HCT116 (cell line): ENCODE results near the gene RALGPS1. TPM values are rescaled to one million over a fixed set of nuclear protein-coding genes. Genes with fewer than 3 reads are reported as not detected.

Experiments used
- ATAC-seq: fragments of 200-7000 bp; cut with Tn5 transposase; 2 replicates; pipeline ENCODE4 v1.9.1; 2020; ENCODE audit warnings: mild to moderate bottlenecking, moderate library complexity
- BruUV-seq: library from RNA; stranded (reverse); fragments of 400-500 nt; replicated peaks from 2 replicates; lab custom pipeline; 2021; lab: Mats Ljungman, UMichigan
- CTCF ChIA-PET: fragments of 300-600 bp; sonication (Branson Sonifier 250); formaldehyde crosslinking; loops from one replicate; lab custom pipeline; 2021; ENCODE audit warnings: antibody characterized with exemption; lab: Charles Lee
- POLR2A ChIA-PET: fragments of 300-600, 350-600 bp; sonication (Branson Sonifier 250); formaldehyde crosslinking; loops from one replicate; lab custom pipeline; 2021; ENCODE audit warnings: antibody characterized with exemption; lab: Charles Lee
- RAD21 ChIA-PET, 2 experiments: fragments of 300-600 bp; sonication (Branson Sonifier 250); formaldehyde crosslinking; loops; one replicate each; lab custom pipeline; 2023; ENCODE audit warnings: low total read pairs in 2 of 2; ENCODE audit not compliant: uncharacterized antibody in 2 of 2, unreplicated experiment in 2 of 2, low non-redundant PET in 1 of 2; lab: Charles Lee
- DNase-seq: peaks from one replicate; pipeline ENCODE4 v3.0.0-alpha.2; 2010; ENCODE audit warnings: low read depth, low spot score
- H2AFZ ChIP-seq: fragments of 200-600 bp; shearing (Covaris generic), sonication (generic); 2 replicates; pipeline ENCODE4 v1.6.1; 2017; ENCODE audit warnings: low read depth, mixed run types, mixed read lengths, antibody characterized with exemption, low read length; ENCODE audit not compliant: poor library complexity, severe bottlenecking
- H3K27ac ChIP-seq: 2 replicates; pipeline ENCODE4 v1.5.1; 2012; ENCODE audit warnings: low read depth, low read length
- H3K27me3 ChIP-seq: fragments of 200-600 bp; sonication (generic); 2 replicates; pipeline ENCODE4 v1.6.1; 2016; ENCODE audit warnings: mixed run types, low read length, mixed read lengths; ENCODE audit not compliant: insufficient read depth
- H3K36me3 ChIP-seq, 2 experiments: fragments of 200-500 bp in 1 of 2; fragments of 200-600 bp in 1 of 2; sonication (Bioruptor generic) in 1 of 2; sonication (generic) in 1 of 2; 2 replicates each; pipeline versions ENCODE4 v1.5.1 to v1.6.1; 2014 to 2016; ENCODE audit warnings: low read length in 2 of 2, inconsistent platforms in 1 of 2, mixed read lengths in 1 of 2, mixed run types in 1 of 2; ENCODE audit not compliant: insufficient read depth in 2 of 2, control insufficient read depth in 1 of 2
- H3K4me1 ChIP-seq, 2 experiments: fragments of 200-600 bp in 1 of 2; sonication (generic) in 1 of 2; 2 replicates each; pipeline versions ENCODE4 v1.5.1 to v1.6.1; 2012 to 2017; ENCODE audit warnings: low read length in 2 of 2, inconsistent platforms in 1 of 2, mild to moderate bottlenecking in 1 of 2, mixed read lengths in 1 of 2, mixed run types in 1 of 2, moderate library complexity in 1 of 2; ENCODE audit not compliant: insufficient read depth in 2 of 2, control insufficient read depth in 1 of 2
- H3K4me2 ChIP-seq: fragments of 200-600 bp; sonication (generic); 2 replicates; pipeline ENCODE4 v1.6.1; 2017; ENCODE audit warnings: mixed run types, low read length, mixed read lengths
- H3K4me3 ChIP-seq, 2 experiments: fragments of 200-600 bp in 1 of 2; sonication (generic) in 1 of 2; replicated peaks in 1 of 2; 2 replicates each; pipeline ENCODE4 v1.5.1; 2011 to 2016; ENCODE audit warnings: low read length in 2 of 2, control low read depth in 1 of 2, low read depth in 1 of 2, mild to moderate bottlenecking in 1 of 2, mixed read lengths in 1 of 2, mixed run types in 1 of 2
- H3K79me2 ChIP-seq: fragments of 200-600 bp; sonication (generic); 2 replicates; pipeline ENCODE4 v1.6.1; 2017; ENCODE audit warnings: mild to moderate bottlenecking, mixed run types, low read length, moderate library complexity, mixed read lengths; ENCODE audit not compliant: insufficient read depth
- H3K9ac ChIP-seq: fragments of 200-600 bp; sonication (generic); 2 replicates; pipeline ENCODE4 v1.6.1; 2016; ENCODE audit warnings: low read length, mixed read lengths
- H3K9me2 ChIP-seq: fragments of 200-600 bp; sonication (generic), shearing (Covaris generic); 2 replicates; pipeline ENCODE4 v1.6.1; 2017; ENCODE audit warnings: mixed run types, mild to moderate bottlenecking, moderate library complexity; ENCODE audit not compliant: insufficient read depth
- H3K9me3 ChIP-seq, 2 experiments: fragments of 200-500 bp in 1 of 2; fragments of 200-600 bp in 1 of 2; sonication (Bioruptor generic) in 1 of 2; sonication (generic) in 1 of 2; 2 replicates each; pipeline ENCODE4 v1.6.1; 2014 to 2017; ENCODE audit warnings: low read length in 2 of 2, mixed read lengths in 2 of 2, inconsistent platforms in 1 of 2, low read depth in 1 of 2, mild to moderate bottlenecking in 1 of 2, mixed run types in 1 of 2, moderate library complexity in 1 of 2; ENCODE audit not compliant: control insufficient read depth in 1 of 2, insufficient read depth in 1 of 2
- H4K20me1 ChIP-seq: fragments of 200-600 bp; sonication (generic), shearing (Covaris generic); 2 replicates; pipeline ENCODE4 v1.6.1; 2017; ENCODE audit warnings: mixed run types, mild to moderate bottlenecking, moderate library complexity; ENCODE audit not compliant: insufficient read depth
- CBX3 ChIP-seq: IDR thresholded peaks from 2 replicates; pipeline ENCODE4 v1.6.1; 2012; ENCODE audit warnings: low read depth
- CEBPB ChIP-seq: IDR thresholded peaks from 2 replicates; pipeline ENCODE4 v1.6.1; 2012; ENCODE audit warnings: low read depth
- EGR1 ChIP-seq: IDR thresholded peaks from 2 replicates; pipeline ENCODE4 v1.6.1; 2012; ENCODE audit warnings: low read depth
- ELF1 ChIP-seq: IDR thresholded peaks from 2 replicates; pipeline ENCODE4 v1.6.1; 2012; ENCODE audit warnings: low read depth, borderline replicate concordance
- EZH2 ChIP-seq: fragments of 200-600 bp; sonication (generic); IDR thresholded peaks from 2 replicates; pipeline ENCODE4 v1.6.1; 2017; ENCODE audit warnings: antibody characterized with exemption, mixed run types
- EZH2phosphoT487 ChIP-seq: fragments of 200-600 bp; IDR thresholded peaks from 2 replicates; pipeline ENCODE4 v1.6.1; 2018; ENCODE audit warnings: antibody characterized with exemption, borderline replicate concordance
- JUND ChIP-seq: IDR thresholded peaks from 2 replicates; pipeline ENCODE4 v1.6.1; 2012
- POLR2A ChIP-seq: IDR thresholded peaks from 2 replicates; pipeline ENCODE4 v1.7.0; 2011; ENCODE audit warnings: borderline replicate concordance; ENCODE audit not compliant: insufficient read depth, insufficient read length; ENCODE audit errors: extremely low read depth
- POLR2AphosphoS5 ChIP-seq: IDR thresholded peaks from 2 replicates; pipeline ENCODE4 v1.6.1; 2011; ENCODE audit warnings: mild to moderate bottlenecking, low read depth, low read length, moderate library complexity
- RAD21 ChIP-seq: IDR thresholded peaks from 2 replicates; pipeline ENCODE4 v1.6.1; 2012; ENCODE audit warnings: low read depth, mild to moderate bottlenecking
- SIN3A ChIP-seq: IDR thresholded peaks from 2 replicates; pipeline ENCODE4 v1.6.1; 2012; ENCODE audit warnings: low read depth
- SP1 ChIP-seq: IDR thresholded peaks from 2 replicates; pipeline ENCODE4 v1.6.1; 2012; ENCODE audit warnings: low read depth
- SRF ChIP-seq: IDR thresholded peaks from 2 replicates; pipeline ENCODE4 v1.6.1; 2012; ENCODE audit warnings: low read depth
- TCF7L2 ChIP-seq: IDR thresholded peaks from 2 replicates; pipeline ENCODE4 v1.7.0; 2011; ENCODE audit warnings: borderline replicate concordance, inconsistent platforms; ENCODE audit not compliant: insufficient read depth, insufficient read length; ENCODE audit errors: extremely low read depth
- ZFX ChIP-seq: fragments of 450-650 bp; IDR thresholded peaks from 2 replicates; pipeline ENCODE4 v1.6.1; 2017
- ZNF274 ChIP-seq: fragments of 200-500 bp; sonication (Bioruptor generic); IDR thresholded peaks from 2 replicates; pipeline ENCODE4 v1.6.1; 2014; ENCODE audit warnings: mild to moderate bottlenecking, low read depth, low read length, inconsistent platforms
- intact Hi-C: fragments of 100-400 bp; cut with micrococcal nuclease; formaldehyde crosslinking; loops from 2 replicates; pipeline ENCODE4 v1.10.0; 2022
- total RNA-seq: library from RNA; stranded (reverse); gene quantifications from one replicate; pipeline ENCODE4 v1.2.1, GENCODE V29; 2021; ENCODE audit not compliant: unreplicated experiment
- TF ChIP-seq, protein P1 (sequence below), 3 experiments: fragments of 200-600 bp in 1 of 3; sonication (generic) in 1 of 3; IDR thresholded peaks in 2 of 3; conservative IDR thresholded peaks in 1 of 3; 2 replicates each; pipeline ENCODE4 v1.5.1; 2012 to 2017; ENCODE audit warnings: low read depth in 2 of 3, low read length in 2 of 3, antibody characterized with exemption in 1 of 3, borderline replicate concordance in 1 of 3, control low read depth in 1 of 3, mild to moderate bottlenecking in 1 of 3, mixed read lengths in 1 of 3, mixed run types in 1 of 3, moderate library complexity in 1 of 3; ENCODE audit not compliant: insufficient read depth in 1 of 3
- TF ChIP-seq, protein P2 (sequence below): IDR thresholded peaks from 2 replicates; pipeline ENCODE4 v1.6.1; 2012
- TF ChIP-seq, protein P3 (sequence below): IDR thresholded peaks from 2 replicates; pipeline ENCODE4 v1.6.1; 2012; ENCODE audit warnings: low read depth
- TF ChIP-seq, protein P4 (sequence below): IDR thresholded peaks from 2 replicates; pipeline ENCODE4 v1.6.1; 2011; ENCODE audit warnings: mild to moderate bottlenecking, low read length, moderate library complexity; ENCODE audit not compliant: insufficient replicate concordance; ENCODE audit errors: extremely low read depth

The RALGPS1 gene
- total RNA-seq, 1 experiment from 2014 or later = 7.6 TPM

DNA sequence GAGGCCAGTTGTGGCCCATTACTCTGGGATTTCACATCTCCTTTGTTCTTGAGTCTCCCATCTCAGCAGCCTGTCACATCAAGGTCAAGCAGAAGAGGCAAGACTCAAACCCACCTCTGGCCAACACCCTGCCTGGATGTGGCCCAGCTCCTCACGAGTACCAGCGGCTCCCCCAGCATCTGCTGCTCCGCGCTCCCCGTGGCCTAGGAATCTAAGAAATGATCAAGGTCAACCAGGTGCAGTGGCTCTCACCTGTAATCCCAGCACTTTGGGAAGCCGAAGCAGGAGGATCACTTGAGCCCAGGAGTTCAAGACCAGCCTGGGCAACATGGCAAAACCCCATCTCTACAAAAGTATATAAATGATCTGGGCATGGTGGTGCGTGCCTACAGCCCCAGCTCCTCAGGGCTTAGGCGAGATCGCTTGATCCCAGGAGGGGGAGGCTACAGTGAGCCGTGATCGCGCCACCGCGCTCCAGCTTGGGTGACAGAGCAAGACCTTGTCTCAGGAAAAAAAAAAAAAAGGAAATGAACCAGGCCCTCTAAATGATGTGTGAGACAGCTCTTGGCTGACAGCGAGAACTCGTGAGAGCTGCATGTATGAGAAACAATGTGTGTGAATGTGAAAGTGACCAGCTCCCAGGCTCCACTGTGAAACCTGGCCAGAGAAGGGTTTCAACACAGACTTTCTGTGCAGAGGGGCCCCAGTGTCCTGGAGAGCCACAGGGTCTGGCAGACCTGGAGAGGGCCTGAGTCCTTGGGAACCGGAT is 269.4 kb downstream of the RALGPS1 start:
- Histone ChIP-seq H3K9ac (no peak overlapping the region), H3K9me2 (no peaks in the 10 kb centered on the region), H3K79me2 (no peaks in the 10 kb centered on the region), H3K27me3 (no peaks in the 10 kb centered on the region), H3K4me1 (peaks cover 24 to 37% of the 10 kb centered on the region in 2 experiments), H3K36me3 (no peaks in the 10 kb centered on the region), H3K4me3 (no peak overlapping the region), H4K20me1 (no peaks in the 10 kb centered on the region), H3K9me3 (no peaks in the 10 kb centered on the region), H3K4me2 (no peak overlapping the region), H2AFZ (no peak overlapping the region), H3K27ac (no peak overlapping the region)
- intact Hi-C loops = no loop called here
- ChIA-PET CTCF (no interaction called here), RAD21 (no interaction called here), POLR2A (no interaction called here)
- DNase-seq (no peak), ATAC-seq (no peak)
- TF ChIP-seq ZFX (no peak), SRF (no peak), SIN3A (no peak), CBX3 (no peak), JUND (no peak), ELF1 (no peak), SP1 (no peak), EGR1 (no peak), POLR2A (no peak), RAD21 (no peak), TCF7L2 (no peak), CEBPB (no peak), EZH2 (no peak), POLR2AphosphoS5 (no peak), ZNF274 (no peak), EZH2phosphoT487 (no peak)
- TF ChIP-seq, protein P1, sequence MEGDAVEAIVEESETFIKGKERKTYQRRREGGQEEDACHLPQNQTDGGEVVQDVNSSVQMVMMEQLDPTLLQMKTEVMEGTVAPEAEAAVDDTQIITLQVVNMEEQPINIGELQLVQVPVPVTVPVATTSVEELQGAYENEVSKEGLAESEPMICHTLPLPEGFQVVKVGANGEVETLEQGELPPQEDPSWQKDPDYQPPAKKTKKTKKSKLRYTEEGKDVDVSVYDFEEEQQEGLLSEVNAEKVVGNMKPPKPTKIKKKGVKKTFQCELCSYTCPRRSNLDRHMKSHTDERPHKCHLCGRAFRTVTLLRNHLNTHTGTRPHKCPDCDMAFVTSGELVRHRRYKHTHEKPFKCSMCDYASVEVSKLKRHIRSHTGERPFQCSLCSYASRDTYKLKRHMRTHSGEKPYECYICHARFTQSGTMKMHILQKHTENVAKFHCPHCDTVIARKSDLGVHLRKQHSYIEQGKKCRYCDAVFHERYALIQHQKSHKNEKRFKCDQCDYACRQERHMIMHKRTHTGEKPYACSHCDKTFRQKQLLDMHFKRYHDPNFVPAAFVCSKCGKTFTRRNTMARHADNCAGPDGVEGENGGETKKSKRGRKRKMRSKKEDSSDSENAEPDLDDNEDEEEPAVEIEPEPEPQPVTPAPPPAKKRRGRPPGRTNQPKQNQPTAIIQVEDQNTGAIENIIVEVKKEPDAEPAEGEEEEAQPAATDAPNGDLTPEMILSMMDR (IDR thresholded peaks at IDR 0.05 in 2 of 3, conservative IDR thresholded peaks at IDR 0.05 in 1 of 3; ENCODE audit: borderline replicate concordance in 1 of 3, insufficient read depth in 1 of 3, low read depth in 2 of 3, low read length in 2 of 3) = no peak
- TF ChIP-seq, protein P2, sequence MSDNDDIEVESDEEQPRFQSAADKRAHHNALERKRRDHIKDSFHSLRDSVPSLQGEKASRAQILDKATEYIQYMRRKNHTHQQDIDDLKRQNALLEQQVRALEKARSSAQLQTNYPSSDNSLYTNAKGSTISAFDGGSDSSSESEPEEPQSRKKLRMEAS = no peak
- TF ChIP-seq, protein P3, sequence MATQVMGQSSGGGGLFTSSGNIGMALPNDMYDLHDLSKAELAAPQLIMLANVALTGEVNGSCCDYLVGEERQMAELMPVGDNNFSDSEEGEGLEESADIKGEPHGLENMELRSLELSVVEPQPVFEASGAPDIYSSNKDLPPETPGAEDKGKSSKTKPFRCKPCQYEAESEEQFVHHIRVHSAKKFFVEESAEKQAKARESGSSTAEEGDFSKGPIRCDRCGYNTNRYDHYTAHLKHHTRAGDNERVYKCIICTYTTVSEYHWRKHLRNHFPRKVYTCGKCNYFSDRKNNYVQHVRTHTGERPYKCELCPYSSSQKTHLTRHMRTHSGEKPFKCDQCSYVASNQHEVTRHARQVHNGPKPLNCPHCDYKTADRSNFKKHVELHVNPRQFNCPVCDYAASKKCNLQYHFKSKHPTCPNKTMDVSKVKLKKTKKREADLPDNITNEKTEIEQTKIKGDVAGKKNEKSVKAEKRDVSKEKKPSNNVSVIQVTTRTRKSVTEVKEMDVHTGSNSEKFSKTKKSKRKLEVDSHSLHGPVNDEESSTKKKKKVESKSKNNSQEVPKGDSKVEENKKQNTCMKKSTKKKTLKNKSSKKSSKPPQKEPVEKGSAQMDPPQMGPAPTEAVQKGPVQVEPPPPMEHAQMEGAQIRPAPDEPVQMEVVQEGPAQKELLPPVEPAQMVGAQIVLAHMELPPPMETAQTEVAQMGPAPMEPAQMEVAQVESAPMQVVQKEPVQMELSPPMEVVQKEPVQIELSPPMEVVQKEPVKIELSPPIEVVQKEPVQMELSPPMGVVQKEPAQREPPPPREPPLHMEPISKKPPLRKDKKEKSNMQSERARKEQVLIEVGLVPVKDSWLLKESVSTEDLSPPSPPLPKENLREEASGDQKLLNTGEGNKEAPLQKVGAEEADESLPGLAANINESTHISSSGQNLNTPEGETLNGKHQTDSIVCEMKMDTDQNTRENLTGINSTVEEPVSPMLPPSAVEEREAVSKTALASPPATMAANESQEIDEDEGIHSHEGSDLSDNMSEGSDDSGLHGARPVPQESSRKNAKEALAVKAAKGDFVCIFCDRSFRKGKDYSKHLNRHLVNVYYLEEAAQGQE = no peak
- TF ChIP-seq, protein P4, sequence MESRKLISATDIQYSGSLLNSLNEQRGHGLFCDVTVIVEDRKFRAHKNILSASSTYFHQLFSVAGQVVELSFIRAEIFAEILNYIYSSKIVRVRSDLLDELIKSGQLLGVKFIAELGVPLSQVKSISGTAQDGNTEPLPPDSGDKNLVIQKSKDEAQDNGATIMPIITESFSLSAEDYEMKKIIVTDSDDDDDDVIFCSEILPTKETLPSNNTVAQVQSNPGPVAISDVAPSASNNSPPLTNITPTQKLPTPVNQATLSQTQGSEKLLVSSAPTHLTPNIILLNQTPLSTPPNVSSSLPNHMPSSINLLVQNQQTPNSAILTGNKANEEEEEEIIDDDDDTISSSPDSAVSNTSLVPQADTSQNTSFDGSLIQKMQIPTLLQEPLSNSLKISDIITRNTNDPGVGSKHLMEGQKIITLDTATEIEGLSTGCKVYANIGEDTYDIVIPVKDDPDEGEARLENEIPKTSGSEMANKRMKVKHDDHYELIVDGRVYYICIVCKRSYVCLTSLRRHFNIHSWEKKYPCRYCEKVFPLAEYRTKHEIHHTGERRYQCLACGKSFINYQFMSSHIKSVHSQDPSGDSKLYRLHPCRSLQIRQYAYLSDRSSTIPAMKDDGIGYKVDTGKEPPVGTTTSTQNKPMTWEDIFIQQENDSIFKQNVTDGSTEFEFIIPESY = no peak
- no TSS peak for BruUV-seq
